HG03196 (cell line): ENCODE measurements around the gene KCNK15.

Experiments
- ATAC-seq: cut with Tn5 transposase; IDR thresholded peaks from one replicate; pipeline ENCODE4 v1.9.1; 2021; ENCODE audit not compliant: unreplicated experiment

KCNK15 gene

GRCh38 chr20:44735816-44736169, 9.9 kb upstream of the KCNK15 start:
- ATAC-seq: no peak

GRCh38 chr20:44736170-44737021, 9.3 kb upstream of the KCNK15 start:
- no peak for ATAC-seq

DNA sequence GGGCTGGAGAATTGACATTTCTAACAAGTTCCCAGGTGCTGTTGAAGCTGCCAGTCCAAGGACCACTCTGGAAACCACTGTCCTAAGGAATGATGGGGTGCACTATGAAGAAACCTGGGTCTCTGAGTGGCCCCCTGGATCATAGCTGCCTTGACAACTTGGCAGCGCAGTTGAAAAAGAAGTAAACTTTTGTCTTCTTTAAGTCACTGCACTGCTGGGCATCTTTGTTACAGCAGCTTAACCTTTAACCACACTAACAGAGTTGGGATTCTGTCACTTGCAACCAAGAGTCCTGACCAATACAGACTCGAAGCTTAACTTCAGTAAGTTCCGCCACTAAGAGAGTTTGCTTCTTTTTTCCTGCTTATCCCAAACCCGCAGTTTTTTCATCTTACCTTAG, 8.5 kb upstream of the KCNK15 start:
- no peak for ATAC-seq

- no peak for ATAC-seq
Measured at GRCh38 chr20:44738813-44739477, 6.7 kb upstream of the KCNK15 start.

- ATAC-seq: no peak
Measured at GRCh38 chr20:44739942-44740341, 5.7 kb upstream of the KCNK15 start.

- no peak for ATAC-seq
Measured at GRCh38 chr20:44742304-44743079, 3.2 kb upstream of the KCNK15 start.

GRCh38 chr20:44743080-44743701, 2.5 kb upstream of the KCNK15 start:
- ATAC-seq: no peak

DNA sequence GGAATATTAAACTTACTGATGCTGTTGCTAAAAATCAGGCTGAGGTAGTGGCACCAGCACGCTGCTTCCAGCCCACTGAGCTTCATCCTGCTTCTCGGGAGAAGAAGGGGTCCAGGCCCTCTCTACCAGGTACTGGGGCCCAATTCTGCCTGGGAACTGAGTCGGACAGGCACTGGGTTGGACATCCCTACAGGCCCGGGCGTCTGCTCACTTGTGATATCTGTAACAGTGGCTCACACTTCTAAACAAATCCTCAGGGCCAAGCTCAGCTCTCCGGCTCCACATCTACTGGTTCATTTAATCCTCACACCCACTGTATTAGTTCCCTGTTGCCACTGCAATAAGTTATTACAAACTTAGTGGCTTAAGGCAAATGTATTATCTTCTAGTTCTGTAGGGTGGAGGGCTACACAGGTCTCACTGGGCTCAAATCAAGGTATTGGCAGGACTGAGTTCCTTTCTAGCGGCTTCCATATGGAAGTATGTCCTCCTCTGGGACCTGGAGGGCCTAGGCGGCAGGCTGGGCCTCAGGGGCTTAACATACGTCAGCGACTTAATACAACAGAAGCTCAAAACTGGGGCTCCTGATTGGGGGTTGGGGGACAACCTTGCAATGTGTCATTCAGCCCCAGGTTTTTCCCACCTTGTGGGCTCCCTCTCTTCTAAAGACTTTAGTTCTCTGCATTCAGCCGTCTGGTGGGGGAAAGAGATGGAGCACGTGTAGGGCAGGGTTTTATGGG, 1.6 kb upstream of the KCNK15 start:
- ATAC-seq: no peak

DNA sequence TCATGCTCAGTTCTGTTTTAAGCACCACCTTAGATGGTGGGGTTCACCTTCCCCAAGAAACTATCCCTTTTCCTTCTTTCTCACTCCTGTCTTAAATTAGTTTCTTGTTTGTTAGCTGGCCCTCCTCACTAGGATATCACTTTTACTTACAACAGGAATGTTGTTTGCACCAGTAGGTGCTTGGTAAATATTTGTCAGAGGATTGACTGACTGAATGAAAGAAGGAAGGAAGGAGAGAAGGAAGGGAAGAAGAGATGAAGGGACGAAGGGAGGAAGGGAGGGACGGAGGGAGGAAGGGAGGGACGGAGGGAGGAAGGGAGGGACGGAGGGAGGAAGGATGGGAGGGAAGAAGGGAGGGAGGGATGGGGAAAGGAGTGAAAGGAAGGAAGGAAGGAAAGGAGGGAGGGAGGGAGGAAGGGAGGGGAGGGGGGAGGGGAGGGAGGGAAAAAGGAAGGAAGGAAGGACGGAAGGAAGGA, 505 bp upstream of the KCNK15 start:
- no peak for ATAC-seq

DNA sequence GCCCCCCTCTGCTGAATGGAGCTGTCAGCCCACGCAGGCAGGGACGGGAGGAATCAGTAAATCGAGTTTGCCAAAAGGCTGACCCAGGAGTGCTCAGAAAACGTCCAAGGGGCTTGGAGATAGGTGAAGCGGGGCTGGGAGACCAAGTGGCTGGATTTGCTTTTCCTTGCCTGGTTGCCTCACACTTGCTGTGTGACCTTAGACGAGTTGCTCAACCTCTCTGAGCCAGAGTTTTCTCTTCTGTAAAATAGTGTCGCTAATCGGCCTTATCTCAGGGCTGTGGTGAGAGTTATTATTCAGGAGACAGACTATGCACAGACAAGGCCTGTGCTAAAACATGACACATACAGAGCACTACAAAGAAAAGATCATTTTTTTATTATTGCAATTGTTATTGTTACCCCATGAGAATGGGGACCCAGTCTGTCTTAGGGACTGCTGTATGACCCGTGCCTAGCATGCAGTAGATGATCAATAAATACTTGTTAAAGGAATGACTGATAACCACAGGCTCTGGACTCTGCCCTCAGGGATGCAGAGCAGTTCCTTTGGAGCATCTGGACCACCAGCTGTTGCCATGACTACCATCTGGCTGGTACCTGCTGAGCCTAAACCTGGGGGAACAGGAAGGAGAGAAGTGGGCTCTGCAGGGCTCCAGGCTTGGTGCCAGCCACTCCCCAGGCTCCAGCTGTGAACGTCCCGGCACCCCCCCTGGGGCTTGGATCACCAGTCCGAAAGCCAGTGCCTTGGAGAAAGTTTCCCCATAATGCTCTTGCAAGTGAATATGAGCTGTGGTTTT, 901 bp downstream of the KCNK15 start:
- ATAC-seq: no peak

- no peak for ATAC-seq
Measured at GRCh38 chr20:44747166-44748004, 1.7 kb downstream of the KCNK15 start.

DNA sequence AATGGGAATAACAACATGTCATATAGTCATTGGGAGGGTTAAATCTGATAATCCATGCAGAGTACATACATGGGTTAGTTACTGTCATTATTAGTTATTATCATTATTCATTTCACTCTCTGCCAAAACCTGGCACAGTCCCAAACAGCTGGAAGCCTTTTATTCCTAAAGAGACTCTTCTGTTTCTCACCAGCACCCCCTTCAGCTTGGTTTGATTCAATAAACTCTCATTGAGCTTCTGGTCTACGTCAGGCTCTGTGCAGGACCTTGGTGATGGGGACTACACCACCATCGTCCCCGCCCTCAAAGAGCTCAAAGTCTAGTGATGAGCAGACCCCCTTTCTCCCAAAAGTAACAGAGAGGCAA, 2.3 kb downstream of the KCNK15 start:
- no peak for ATAC-seq

DNA sequence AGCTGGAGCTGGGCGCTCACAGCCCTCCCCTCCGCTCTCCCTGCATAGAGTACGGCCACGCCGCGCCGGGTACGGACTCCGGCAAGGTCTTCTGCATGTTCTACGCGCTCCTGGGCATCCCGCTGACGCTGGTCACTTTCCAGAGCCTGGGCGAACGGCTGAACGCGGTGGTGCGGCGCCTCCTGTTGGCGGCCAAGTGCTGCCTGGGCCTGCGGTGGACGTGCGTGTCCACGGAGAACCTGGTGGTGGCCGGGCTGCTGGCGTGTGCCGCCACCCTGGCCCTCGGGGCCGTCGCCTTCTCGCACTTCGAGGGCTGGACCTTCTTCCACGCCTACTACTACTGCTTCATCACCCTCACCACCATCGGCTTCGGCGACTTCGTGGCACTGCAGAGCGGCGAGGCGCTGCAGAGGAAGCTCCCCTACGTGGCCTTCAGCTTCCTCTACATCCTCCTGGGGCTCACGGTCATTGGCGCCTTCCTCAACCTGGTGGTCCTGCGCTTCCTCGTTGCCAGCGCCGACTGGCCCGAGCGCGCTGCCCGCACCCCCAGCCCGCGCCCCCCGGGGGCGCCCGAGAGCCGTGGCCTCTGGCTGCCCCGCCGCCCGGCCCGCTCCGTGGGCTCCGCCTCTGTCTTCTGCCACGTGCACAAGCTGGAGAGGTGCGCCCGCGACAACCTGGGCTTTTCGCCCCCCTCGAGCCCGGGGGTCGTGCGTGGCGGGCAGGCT, 4.6 kb downstream of the KCNK15 start:
- ATAC-seq: no peak

DNA sequence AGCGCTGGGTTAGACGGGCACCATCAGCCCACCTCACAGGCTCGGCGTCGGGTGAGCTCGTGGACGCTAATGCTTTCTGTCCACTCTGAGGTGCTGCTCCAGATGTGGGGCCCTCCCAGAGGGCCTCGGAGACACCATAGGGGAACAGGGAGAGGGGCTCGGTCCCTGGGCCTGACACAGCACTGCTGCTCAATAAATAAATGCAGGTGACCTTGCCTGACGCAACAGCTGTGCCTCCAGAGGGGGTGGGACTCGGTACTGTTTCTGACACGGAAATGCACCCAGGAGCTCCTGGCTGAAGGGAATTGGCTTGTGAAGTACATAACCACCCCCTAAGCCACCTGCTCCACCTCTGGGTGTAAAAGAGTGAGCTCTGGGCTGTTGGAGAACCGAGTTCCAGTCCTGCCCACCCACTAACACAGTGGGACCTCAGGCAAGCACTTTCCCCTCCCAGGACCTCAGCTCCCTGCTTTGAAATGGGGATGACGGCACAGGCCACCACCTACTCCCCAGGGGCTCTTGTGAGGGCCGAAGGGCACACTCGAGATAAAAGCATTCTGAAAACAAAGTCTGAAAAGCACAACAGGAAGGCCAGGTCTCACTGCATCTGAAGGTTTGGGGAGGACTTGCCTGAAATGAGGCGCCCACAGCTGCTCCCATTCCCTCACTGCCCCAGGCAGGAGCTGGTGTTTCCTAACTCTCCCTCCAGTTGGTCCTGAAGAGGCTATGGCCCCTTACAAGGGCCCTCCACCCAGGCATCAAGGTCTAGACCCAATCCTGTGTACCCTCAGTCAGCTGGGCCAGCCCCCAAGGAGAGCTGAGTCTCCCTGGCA, 6.7 kb downstream of the KCNK15 start:
- no peak for ATAC-seq

DNA sequence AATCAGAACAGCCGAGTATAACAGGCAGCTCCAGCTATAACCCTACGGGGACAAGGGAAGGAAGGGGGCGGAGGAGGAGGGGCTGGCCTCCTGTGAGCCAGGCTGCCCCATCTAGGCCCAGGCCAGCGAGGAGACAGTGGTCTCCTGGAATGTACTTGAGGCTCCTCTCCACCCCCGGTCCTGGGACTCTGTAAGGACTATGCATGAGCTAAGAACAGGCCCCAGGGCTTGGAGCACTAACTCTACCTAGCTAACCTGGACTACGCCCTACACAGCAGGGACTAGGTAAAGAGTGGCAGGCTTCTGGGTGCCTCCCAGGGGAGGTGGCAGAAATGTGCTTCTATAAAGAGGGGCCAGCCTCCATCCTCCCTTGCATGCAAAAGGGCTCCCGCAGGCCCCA, 8.9 kb downstream of the KCNK15 start:
- no peak for ATAC-seq

DNA sequence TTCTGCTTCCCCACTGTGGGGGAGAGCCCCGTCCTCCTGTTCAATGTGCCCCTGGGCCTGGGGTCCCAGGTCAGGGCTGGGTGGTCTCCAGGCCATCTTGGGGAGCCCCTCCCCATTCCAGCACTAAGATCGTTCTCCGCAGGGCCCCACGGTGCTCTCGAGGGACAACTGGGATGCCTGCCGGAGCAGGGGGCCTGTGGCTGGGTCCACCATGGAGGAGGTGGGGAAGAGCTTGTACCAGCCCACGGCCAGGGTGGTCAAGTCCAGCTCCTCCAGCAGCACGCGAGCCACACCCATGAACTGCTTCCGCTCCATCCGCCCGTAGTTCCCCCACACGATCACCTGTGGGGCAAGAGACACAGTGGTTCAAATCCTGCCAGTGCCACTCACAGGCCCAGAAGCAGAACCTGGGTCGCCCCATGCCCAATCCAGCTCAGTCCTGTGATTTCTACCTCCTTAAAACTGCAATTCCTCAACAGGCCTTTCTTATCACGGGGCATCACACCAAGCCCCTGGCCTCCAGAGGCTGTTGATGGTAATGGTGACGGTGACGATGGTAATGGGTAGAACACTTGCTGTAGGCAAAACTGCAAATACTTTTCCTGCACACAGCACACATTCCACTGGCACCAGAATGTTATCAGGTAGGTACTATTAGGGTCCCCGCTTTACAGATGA, 10.5 kb downstream of the KCNK15 start:
- no peak for ATAC-seq

GRCh38 chr20:44756956-44757355, 11.3 kb downstream of the KCNK15 start:
- ATAC-seq: no peak
